Mesodermal cell (in vitro differentiated cells): Measurements from ENCODE around the gene DNAH3.

ENCODE experiments used
- H3K27ac ChIP-seq: 2 replicates; pipeline ENCODE4 v1.7.0; 2013; ENCODE audit warnings: mild to moderate bottlenecking, low read depth, low read length, moderate library complexity; ENCODE audit not compliant: severe bottlenecking
- H3K36me3 ChIP-seq: 2 replicates; pipeline ENCODE4 v1.7.1; 2013; ENCODE audit warnings: mild to moderate bottlenecking, low read length, moderate library complexity; ENCODE audit not compliant: control insufficient read depth, insufficient read depth
- H3K4me1 ChIP-seq: one replicate; pipeline ENCODE4 v1.7.1; 2013; ENCODE audit warnings: mild to moderate bottlenecking, low read length; ENCODE audit not compliant: insufficient read depth, control insufficient read depth, poor library complexity, severe bottlenecking
- H3K4me3 ChIP-seq: 2 replicates; pipeline ENCODE4 v1.7.0; 2013; ENCODE audit warnings: low read length, control low read depth, mild to moderate bottlenecking; ENCODE audit not compliant: insufficient read depth, poor library complexity, severe bottlenecking; ENCODE audit errors: extremely low read depth
- H3K9me3 ChIP-seq: 2 replicates; pipeline ENCODE4 v1.7.1; 2013; ENCODE audit warnings: mild to moderate bottlenecking, low read length, moderate library complexity; ENCODE audit not compliant: control insufficient read depth
- WGBS, 2 experiments: methylation state at CpG; one replicate each; pipeline ENCODE4 v1.1.5; 2013; ENCODE audit warnings: missing lambda C conversion rate in 2 of 2; ENCODE audit not compliant: insufficient coverage in 2 of 2; 5-methylcytosine and 5-hydroxymethylcytosine counted together

DNAH3 gene

DNA sequence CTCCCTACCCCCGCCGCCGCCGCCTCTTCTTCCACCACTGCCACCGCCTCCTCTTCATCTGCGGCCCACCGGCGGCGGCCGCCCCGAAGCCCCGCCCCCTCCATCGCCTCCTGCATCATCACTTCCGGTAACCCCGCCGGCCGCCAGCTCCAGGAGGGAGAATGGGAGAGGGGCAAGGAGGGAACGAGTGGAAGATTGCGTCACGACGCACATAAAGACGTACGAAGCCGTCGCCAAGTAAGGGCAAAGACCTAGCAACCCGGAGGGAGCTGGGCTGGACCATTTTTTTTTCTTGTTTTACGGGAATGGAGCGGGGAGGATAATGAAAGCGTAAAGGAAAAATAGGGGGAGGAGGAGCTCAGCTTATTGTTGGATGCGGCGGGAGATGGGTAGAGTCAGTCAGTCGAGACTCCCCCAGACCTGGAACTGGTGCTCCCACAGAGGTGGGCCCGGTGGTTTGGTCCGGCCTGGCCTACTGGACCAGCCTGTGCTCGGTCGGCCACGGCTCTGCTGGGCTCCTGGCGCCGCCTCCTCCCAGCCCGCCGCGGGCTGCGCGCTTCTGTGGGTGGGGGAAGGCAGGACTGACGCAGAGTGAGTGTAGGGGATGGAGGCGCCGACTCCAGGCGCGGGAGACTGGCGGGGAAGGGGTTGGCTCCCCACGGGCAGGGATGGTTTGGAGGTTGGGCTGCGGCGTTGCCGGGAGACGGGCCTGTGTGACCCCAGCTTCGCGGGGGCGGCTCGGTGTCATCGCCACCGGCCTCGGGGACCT is 250.2 kb downstream of the DNAH3 start, which contains the start of the genes DCUN1D3 and LYRM1:
Gene DCUN1D3, minus strand, starts transcription at position 60 of the 769 bp plus-strand sequence. CDS start 37,820 bp downstream, outside the sequence.
Gene LYRM1, plus strand, starts transcription at position 473 of the 769 bp plus-strand sequence. CDS start 14,785 bp downstream, outside the sequence.
- Histone ChIP-seq H3K9me3 (no peaks in the 10 kb centered on the region), H3K4me3 (peak within 1 kb of the TSS; percentile 86), H3K27ac (peak within 1 kb of the TSS; percentile 98), H3K4me1 (peaks cover 35% of the 10 kb centered on the region), H3K36me3 (peaks cover 26% of the 10 kb centered on the region)
- 0 to 1% methylated on average over 34 to 44 of the region's 62 CpGs for WGBS, 2 experiments

DNA sequence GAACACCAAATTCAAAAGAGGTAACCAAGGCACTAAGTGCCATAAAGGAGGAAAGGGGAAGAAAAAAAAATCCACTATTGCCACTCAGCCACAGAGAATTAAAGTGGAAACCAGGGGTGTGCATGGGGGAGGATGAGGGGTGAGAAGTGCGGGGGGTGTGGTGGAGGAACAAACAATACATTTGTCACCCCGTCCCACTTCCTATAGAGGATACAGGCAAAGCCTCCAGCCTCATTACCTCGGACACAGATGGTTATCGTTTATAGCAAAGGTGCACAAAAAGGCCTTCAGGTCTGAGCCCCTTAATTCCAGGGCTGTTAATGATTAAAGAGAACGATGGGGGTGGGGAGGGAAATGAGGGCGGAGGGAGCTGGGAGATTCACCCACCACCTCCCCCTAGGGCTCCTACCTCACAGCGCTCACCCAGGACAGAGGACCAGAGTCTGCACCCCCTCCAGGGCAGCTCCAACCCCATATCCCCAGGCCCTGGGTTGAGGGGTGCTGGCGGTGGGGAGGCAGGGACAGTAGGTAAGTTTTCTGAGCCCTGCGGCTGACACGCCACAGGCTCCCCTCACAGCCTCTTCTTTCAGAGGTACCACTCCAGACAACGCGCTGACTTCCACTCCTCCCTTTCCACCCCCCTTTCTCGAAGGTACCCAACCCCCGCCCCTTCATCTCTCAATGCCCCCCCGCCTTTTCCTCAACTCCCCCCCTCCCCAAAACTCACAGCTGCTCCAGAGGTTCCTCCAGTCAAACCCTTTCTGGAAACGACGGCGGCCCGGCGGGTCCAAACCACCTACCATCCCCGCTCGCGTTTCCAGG is 251.0 kb downstream of the DNAH3 start:
- Histone ChIP-seq H3K27ac (peak overlapping the region; percentile 98), H3K9me3 (no peaks in the 10 kb centered on the region), H3K4me3 (peak overlapping the region; percentile 86), H3K4me1 (peaks cover 28% of the 10 kb centered on the region), H3K36me3 (peaks cover 34% of the 10 kb centered on the region)
- 0% methylated on average over 10 of the region's 23 CpGs; no CpG with 5 or more reads in 1 of the 2 experiments for WGBS, 2 experiments

DNA sequence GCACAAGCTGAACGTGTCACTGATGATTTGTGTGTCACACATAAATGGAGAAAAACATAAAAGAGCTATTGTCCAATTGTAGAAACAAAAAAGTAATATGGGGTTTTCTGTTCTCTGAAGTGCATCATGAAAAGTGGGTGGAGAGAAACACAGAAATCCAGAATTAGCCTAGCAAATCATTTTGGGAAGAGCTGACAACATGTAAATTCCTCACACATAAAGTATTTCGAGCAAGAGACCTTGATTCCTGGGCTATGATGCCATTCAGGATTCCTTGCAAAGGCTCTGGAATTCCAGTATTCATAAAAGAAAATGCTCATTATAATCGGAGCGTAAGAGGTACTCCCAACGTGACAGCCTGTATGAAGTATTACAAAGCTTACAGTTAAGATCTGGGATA is 251.6 kb downstream of the DNAH3 start:
- Histone ChIP-seq H3K36me3 (peaks cover 40% of the 10 kb centered on the region), H3K4me3 (peak overlapping the region; percentile 86), H3K27ac (peak overlapping the region; percentile 98), H3K9me3 (no peaks in the 10 kb centered on the region), H3K4me1 (peaks cover 21% of the 10 kb centered on the region)
- WGBS, 2 experiments: 41% methylated on average over 3 of the region's 5 CpGs; no CpG with 5 or more reads in 1 of the 2 experiments

DNA sequence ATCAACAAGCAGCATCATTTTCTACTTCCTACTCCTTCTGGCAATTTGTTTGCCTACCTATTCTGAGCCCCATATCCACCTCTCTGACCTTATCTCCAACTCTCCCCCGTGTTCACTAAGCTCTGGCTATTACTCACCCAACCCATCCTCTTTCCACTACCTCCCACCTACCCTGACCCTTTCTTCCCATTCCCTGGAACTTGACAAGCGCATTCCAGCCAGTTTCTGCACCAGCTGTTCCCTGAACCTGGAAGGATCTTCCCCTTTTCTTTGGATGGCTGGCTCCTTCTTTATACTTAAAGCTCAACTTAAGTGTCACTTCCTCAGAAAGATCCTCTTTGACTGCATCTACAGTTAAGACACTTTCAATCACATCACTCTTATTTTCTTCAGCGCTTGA is 252.7 kb downstream of the DNAH3 start:
- peaks cover 19% of the 10 kb centered on the region for H3K4me1 ChIP-seq

DNA sequence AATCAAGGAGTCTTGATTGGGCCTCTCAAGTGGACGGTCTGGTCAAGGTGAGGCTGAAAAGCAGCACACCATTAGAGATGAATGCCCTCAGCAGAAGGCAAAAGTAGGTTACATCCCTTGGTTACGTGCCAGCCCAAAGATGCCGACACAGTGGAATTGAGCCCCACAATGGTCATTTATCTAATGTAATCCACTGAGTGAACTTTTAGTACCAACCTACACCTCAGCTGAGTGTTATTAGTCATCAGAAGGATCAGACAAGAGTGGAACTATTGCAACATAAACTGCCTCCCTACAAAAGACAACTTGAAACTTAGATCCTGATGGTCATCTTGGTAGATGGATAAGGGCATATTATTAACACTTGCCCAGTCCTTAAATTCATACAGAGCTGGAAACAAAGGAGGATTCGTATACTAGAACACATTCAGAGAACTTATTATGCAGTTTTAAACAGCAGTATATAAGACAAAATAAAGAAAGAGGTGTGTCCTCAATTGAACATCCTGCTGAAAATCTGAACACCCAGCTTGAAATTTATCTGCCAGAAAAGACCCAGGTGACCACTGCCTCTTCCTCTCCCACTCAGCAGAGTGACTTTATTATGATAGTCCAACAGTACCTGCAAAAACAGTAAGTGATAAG is 253.3 kb downstream of the DNAH3 start:
- H3K4me3 ChIP-seq: no peak overlapping the region
- H3K9me3 ChIP-seq: no peaks in the 10 kb centered on the region
- WGBS, 2 experiments: 93 to 100% methylated on average over 1 to 3 of the region's 4 CpGs
- H3K36me3 ChIP-seq: peaks cover 43% of the 10 kb centered on the region
- peaks cover 19% of the 10 kb centered on the region for H3K4me1 ChIP-seq
- no peak overlapping the region for H3K27ac ChIP-seq

More for the DNA sequence above, 252.7 kb downstream of the DNAH3 start:
- 66 to 86% methylated on average over 2 of the region's 3 CpGs for WGBS, 2 experiments
- no peak overlapping the region for H3K27ac ChIP-seq
- H3K36me3 ChIP-seq: peaks cover 43% of the 10 kb centered on the region
- no peak overlapping the region for H3K4me3 ChIP-seq
- no peaks in the 10 kb centered on the region for H3K9me3 ChIP-seq

DNA sequence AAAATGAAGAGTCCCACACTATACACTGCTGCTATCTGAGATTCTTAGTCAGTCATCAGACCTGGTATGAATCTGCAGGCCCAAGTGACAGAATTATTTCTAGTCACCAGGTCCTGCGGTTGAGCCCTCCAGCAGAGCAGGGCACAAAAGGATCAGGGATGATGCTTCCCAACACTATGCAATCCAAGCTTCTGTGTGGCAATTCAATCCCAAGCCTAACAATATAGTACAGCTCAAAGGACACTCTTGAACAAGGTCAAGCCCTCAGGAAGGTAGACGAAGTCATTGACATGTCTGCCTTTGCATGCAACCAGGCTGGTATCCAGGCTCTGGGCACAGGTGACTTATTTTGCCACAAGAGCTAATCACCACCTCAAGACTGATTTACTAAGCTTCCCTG is 256.3 kb downstream of the DNAH3 start:
- 76 to 80% methylated on average over 2 of the region's 2 CpGs for WGBS, 2 experiments
- H3K36me3 ChIP-seq: peaks cover 56% of the 10 kb centered on the region
- H3K4me1 ChIP-seq: peaks cover 10% of the 10 kb centered on the region
- no peak overlapping the region for H3K4me3 ChIP-seq
- no peaks in the 10 kb centered on the region for H3K9me3 ChIP-seq
- no peak overlapping the region for H3K27ac ChIP-seq

DNA sequence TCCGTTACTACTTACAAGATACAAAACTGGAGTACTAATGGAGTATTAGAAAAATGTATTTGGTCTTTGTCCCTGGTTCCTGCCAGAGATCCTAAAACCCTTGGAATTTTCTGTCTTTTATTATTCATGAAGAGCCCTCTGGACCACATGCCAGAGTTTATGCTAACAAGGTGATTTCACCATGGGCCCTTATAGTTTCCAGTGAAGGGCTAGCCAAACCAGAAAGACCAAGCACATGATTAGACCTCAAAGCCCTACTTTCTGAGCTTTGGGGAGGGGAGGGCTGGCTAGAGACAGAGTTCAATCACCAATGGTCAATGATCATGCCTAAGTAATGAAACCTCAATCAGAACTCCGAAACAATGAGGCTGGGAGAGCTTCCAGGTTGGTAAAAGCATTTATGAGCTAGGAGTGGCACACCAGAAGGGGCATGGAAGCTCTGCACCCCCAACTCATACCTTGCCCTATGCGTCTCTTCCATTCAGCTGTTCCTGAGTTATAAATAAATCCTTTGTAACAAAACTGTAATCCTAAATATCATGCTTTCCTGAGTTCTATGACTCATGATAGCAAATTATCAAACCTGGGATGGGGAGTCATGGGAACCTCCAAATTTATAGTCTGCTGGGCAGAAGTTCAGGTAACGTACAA is 260.9 kb downstream of the DNAH3 start:
- Histone ChIP-seq H3K27ac (no peak overlapping the region), H3K4me1 (no peaks in the 10 kb centered on the region), H3K36me3 (peaks cover 40% of the 10 kb centered on the region), H3K4me3 (no peak overlapping the region), H3K9me3 (no peaks in the 10 kb centered on the region)
- 100% methylated on average over 2 of the region's 4 CpGs for WGBS, 2 experiments

DNA sequence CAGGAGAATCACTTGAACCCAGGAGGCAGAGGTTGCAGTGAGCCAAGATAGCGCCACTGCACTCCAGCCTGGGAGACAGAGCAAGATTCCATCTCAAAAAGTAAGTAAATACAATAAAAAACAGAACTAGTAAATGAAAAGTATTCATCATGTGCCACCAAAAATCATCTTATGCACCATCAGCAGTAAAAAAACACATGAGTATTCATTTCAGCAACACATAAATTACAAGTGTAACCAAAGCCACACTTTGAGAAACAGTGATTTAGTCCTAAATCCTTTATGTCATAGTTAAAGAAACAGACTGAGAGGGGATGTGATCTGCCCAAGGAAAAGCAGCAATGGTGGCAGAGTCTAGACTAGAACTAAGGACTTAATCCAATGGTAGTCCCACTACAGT is 263.4 kb downstream of the DNAH3 start:
- H3K27ac ChIP-seq: no peak overlapping the region
- H3K4me1 ChIP-seq: no peaks in the 10 kb centered on the region
- H3K9me3 ChIP-seq: no peaks in the 10 kb centered on the region
- no peak overlapping the region for H3K4me3 ChIP-seq
- H3K36me3 ChIP-seq: peaks cover 21% of the 10 kb centered on the region
- no CpG with 5 or more reads among the region's 1 CpG for WGBS, 2 experiments

DNA sequence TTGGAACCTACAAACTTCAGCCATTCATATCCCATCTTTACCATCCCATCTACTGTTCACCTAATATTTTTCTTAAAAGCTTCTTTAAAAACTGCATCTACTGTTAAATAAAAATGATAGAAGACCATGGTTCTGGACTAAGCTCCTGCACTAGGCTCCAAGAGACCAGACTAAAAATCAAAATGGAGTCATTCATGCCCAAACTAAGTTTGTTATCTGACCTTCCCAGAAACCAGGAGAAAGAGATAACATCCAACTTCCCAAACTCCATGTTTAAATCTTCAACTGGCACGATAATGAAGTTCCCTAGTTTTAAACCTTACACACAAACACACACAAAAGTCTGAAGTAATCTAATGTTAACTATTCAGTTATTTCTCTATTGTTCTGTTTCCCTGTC is 264.3 kb downstream of the DNAH3 start:
- H3K36me3 ChIP-seq: peaks cover 13% of the 10 kb centered on the region
- WGBS, 2 experiments: no CpG with 5 or more reads among the region's 1 CpG
- H3K4me3 ChIP-seq: no peak overlapping the region
- H3K4me1 ChIP-seq: no peaks in the 10 kb centered on the region
- no peak overlapping the region for H3K27ac ChIP-seq
- no peaks in the 10 kb centered on the region for H3K9me3 ChIP-seq

DNA sequence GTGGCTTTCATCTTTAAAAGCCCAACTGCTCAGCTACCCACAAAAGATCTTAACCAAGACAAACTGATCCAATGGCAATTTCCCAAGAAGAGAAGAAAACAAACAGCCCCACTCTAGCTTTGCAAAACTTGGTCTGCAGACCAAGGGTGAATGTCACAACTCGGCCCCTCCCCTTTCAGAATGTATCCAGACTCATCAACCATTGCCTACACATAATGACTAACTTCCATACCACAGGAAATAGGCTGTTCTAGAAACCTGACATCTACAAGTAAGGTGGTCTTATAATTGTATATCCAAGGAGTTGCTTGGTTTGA is 266.4 kb downstream of the DNAH3 start:
- Histone ChIP-seq H3K4me1 (peaks cover 8% of the 10 kb centered on the region), H3K27ac (no peak overlapping the region), H3K36me3 (peaks cover 10% of the 10 kb centered on the region), H3K9me3 (no peaks in the 10 kb centered on the region), H3K4me3 (no peak overlapping the region)
- whole genome bisulfite sequencing, 2 experiments: no CpG with 5 or more reads among the region's 1 CpG
